ENCODE results near the gene CASS4.
"Not testable (repeated sequence)": the region's sequence is repeated elsewhere in the genome, so short reads cannot be mapped to it uniquely, and the experiment has no call there.

CASS4 gene

GRCh38 chr20:56411759-56412472 is at the start of gene CASS4:
CASS4 (plus strand) TSS chr20:56412260; CDS start chr20:56412459, 199 bp downstream.
- no peak for DNase-seq (ENCODE audit: low read depth in 1 of 2, low spot score in 1 of 2)

GRCh38 chr20:56362833-56363413 is 49.1 kb upstream of the CASS4 start:
- DNase-seq (ENCODE audit: low read depth in 1 of 2, low spot score in 1 of 2), result no peak

GRCh38 chr20:56363491-56363890 is 48.6 kb upstream of the CASS4 start:
- DNase-seq (ENCODE audit: low read depth in 1 of 2, low spot score in 1 of 2), result no peak

GRCh38 chr20:56368351-56369134 is 43.5 kb upstream of the CASS4 start:
- no peak for DNase-seq (ENCODE audit: low read depth in 1 of 2, low spot score in 1 of 2)

- DNase-seq (ENCODE audit: low read depth in 1 of 2, low spot score in 1 of 2), result no peak
Measured at GRCh38 chr20:56369179-56369578, 42.9 kb upstream of the CASS4 start.

GRCh38 chr20:56371977-56372376 is 40.1 kb upstream of the CASS4 start:
- no peak for DNase-seq (ENCODE audit: low read depth in 1 of 2, low spot score in 1 of 2)

- no peak for DNase-seq (ENCODE audit: low read depth in 1 of 2, low spot score in 1 of 2)
Measured at GRCh38 chr20:56372850-56373249, 39.2 kb upstream of the CASS4 start.

GRCh38 chr20:56373942-56374341 is 38.1 kb upstream of the CASS4 start:
- DNase-seq (ENCODE audit: low read depth in 1 of 2, low spot score in 1 of 2), result no peak

GRCh38 chr20:56376331-56376730 is 35.7 kb upstream of the CASS4 start:
- DNase-seq (ENCODE audit: low read depth in 1 of 2, low spot score in 1 of 2), result no peak

GRCh38 chr20:56378386-56378785 is 33.7 kb upstream of the CASS4 start:
- no peak for DNase-seq (ENCODE audit: low read depth in 1 of 2, low spot score in 1 of 2)

- DNase-seq (ENCODE audit: low read depth in 1 of 2, low spot score in 1 of 2), result no peak
Measured at GRCh38 chr20:56380375-56380774, 31.7 kb upstream of the CASS4 start.

GRCh38 chr20:56381501-56381900 is 30.6 kb upstream of the CASS4 start:
- DNase-seq (ENCODE audit: low read depth in 1 of 2, low spot score in 1 of 2), result no peak

GRCh38 chr20:56382696-56383095 is 29.4 kb upstream of the CASS4 start:
- no peak for DNase-seq (ENCODE audit: low read depth in 1 of 2, low spot score in 1 of 2)

GRCh38 chr20:56383334-56383733 is 28.7 kb upstream of the CASS4 start:
- no peak for DNase-seq (ENCODE audit: low read depth in 1 of 2, low spot score in 1 of 2)

GRCh38 chr20:56385130-56385529 is 26.9 kb upstream of the CASS4 start:
- no peak for DNase-seq (ENCODE audit: low read depth in 1 of 2, low spot score in 1 of 2)

GRCh38 chr20:56386219-56386618 is 25.8 kb upstream of the CASS4 start:
- DNase-seq (ENCODE audit: low read depth in 1 of 2, low spot score in 1 of 2), result no peak

- DNase-seq (ENCODE audit: low read depth in 1 of 2, low spot score in 1 of 2), result no peak
Measured at GRCh38 chr20:56388882-56389281, 23.2 kb upstream of the CASS4 start.

GRCh38 chr20:56389807-56390206 is 22.3 kb upstream of the CASS4 start:
- no peak for DNase-seq (ENCODE audit: low read depth in 1 of 2, low spot score in 1 of 2)

GRCh38 chr20:56390396-56390795 is 21.7 kb upstream of the CASS4 start:
- not testable (repeated sequence) for DNase-seq (ENCODE audit: low read depth in 1 of 2, low spot score in 1 of 2)

- DNase-seq (ENCODE audit: low read depth in 1 of 2, low spot score in 1 of 2), result no peak
Measured at GRCh38 chr20:56391037-56391436, 21.0 kb upstream of the CASS4 start.

GRCh38 chr20:56391596-56392131 is 20.4 kb upstream of the CASS4 start:
- DNase-seq (ENCODE audit: low read depth in 1 of 2, low spot score in 1 of 2), result no peak

Measured in activated CD4-positive, alpha-beta T cell treated with anti-CD3 and anti-CD28 coated beads, Interleukin-2, amount 50 U/mL, for 24 hours (primary cell).